Mucosa of rectum (tissue), 2 donors: ENCODE results near the gene PXN.
A peak's percentile ranks its signal among the peaks of the same experiment; 100 is the strongest.
"Not testable (repeated sequence)": the region's sequence is repeated elsewhere in the genome, so short reads cannot be mapped to it uniquely, and the experiment has no call there.

ENCODE experiments used
- H3K27ac ChIP-seq, 2 donors: one replicate each; pipeline ENCODE4 v1.7.0; 2013; ENCODE audit warnings: inconsistent platforms in 2 of 2, low read depth in 2 of 2, low read length in 2 of 2
- H3K27me3 ChIP-seq, 2 donors: one replicate each; pipeline ENCODE4 v1.7.0; 2013; ENCODE audit warnings: low read length in 2 of 2; ENCODE audit not compliant: control insufficient read depth in 2 of 2, insufficient read depth in 2 of 2
- H3K36me3 ChIP-seq, 2 donors: one replicate each; pipeline ENCODE4 v1.7.0; 2013; ENCODE audit warnings: low read length in 2 of 2; ENCODE audit not compliant: control insufficient read depth in 2 of 2, insufficient read depth in 2 of 2
- H3K4me1 ChIP-seq, 2 donors: one replicate each; pipeline ENCODE4 v1.7.0; 2013; ENCODE audit warnings: low read length in 2 of 2, mild to moderate bottlenecking in 1 of 2; ENCODE audit not compliant: control insufficient read depth in 2 of 2, insufficient read depth in 2 of 2
- H3K4me3 ChIP-seq, 2 donors: one replicate each; pipeline ENCODE4 v1.7.0; 2013; ENCODE audit warnings: low read length in 2 of 2
- H3K9ac ChIP-seq, 2 donors: one replicate each; pipeline ENCODE4 v1.7.0; 2013; ENCODE audit warnings: low read length in 2 of 2, low read depth in 1 of 2, mild to moderate bottlenecking in 1 of 2
- H3K9me3 ChIP-seq, 2 donors: one replicate each; pipeline ENCODE4 v1.7.0; 2013; ENCODE audit warnings: low read length in 2 of 2; ENCODE audit not compliant: control insufficient read depth in 2 of 2
- donor health status: healthy.
- donor health status: Normal muscosa, but diverticular disease.

Gene PXN

GRCh38 chr12:120240495-120240833 lies 25.1 kb downstream of the PXN start:
- no peak overlapping the region for H3K4me3 ChIP-seq
- peaks cover 34 to 43% of the 10 kb centered on the region in 2 donors for H3K4me1 ChIP-seq
- H3K27me3 ChIP-seq, result no peaks in the 10 kb centered on the region
- peaks cover 0 to 3% of the 10 kb centered on the region in 2 donors for H3K36me3 ChIP-seq
- H3K9ac ChIP-seq, result peak overlapping the region in 1 of 2 donors; percentile 19
- no peaks in the 10 kb centered on the region for H3K9me3 ChIP-seq
- peak overlapping the region in 1 of 2 donors; percentile 44 for H3K27ac ChIP-seq

GRCh38 chr12:120239776-120240494 lies 25.6 kb downstream of the PXN start:
- H3K27me3 ChIP-seq, result no peaks in the 10 kb centered on the region
- H3K9ac ChIP-seq, result no peak overlapping the region
- H3K27ac ChIP-seq, result no peak overlapping the region
- H3K9me3 ChIP-seq, result no peaks in the 10 kb centered on the region
- peaks cover 39 to 48% of the 10 kb centered on the region in 2 donors for H3K4me1 ChIP-seq
- peaks cover 0 to 3% of the 10 kb centered on the region in 2 donors for H3K36me3 ChIP-seq
- H3K4me3 ChIP-seq, result no peak overlapping the region

- no peaks in the 10 kb centered on the region for H3K9me3 ChIP-seq
- H3K36me3 ChIP-seq, result peaks cover 0 to 3% of the 10 kb centered on the region in 2 donors
- no peak overlapping the region for H3K9ac ChIP-seq
- H3K4me1 ChIP-seq, result peaks cover 45 to 50% of the 10 kb centered on the region in 2 donors
- H3K27me3 ChIP-seq, result no peaks in the 10 kb centered on the region
- H3K4me3 ChIP-seq, result no peak overlapping the region
- peak overlapping the region in 1 of 2 donors; percentile 44 for H3K27ac ChIP-seq
Observed at GRCh38 chr12:120238839-120239445, 26.6 kb downstream of the PXN start.

GRCh38 chr12:120238217-120238616 lies 27.3 kb downstream of the PXN start:
- H3K27ac ChIP-seq, result peak overlapping the region; percentile 44 to 66
- no peaks in the 10 kb centered on the region for H3K9me3 ChIP-seq
- peaks cover 45 to 55% of the 10 kb centered on the region in 2 donors for H3K4me1 ChIP-seq
- peak overlapping the region in 1 of 2 donors; percentile 21 for H3K9ac ChIP-seq
- H3K4me3 ChIP-seq, result no peak overlapping the region
- H3K36me3 ChIP-seq, result peaks cover 0 to 3% of the 10 kb centered on the region in 2 donors
- H3K27me3 ChIP-seq, result no peaks in the 10 kb centered on the region

- Histone ChIP-seq H3K27me3 (no peaks in the 10 kb centered on the region), H3K9me3 (no peaks in the 10 kb centered on the region), H3K9ac (peak overlapping the region in 1 of 2 donors; percentile 21), H3K4me1 (peaks cover 47 to 59% of the 10 kb centered on the region in 2 donors), H3K36me3 (peaks cover 0 to 3% of the 10 kb centered on the region in 2 donors), H3K27ac (peak overlapping the region; percentile 44 to 66), H3K4me3 (no peak overlapping the region)
Observed at GRCh38 chr12:120237360-120238171, 28.0 kb downstream of the PXN start.

GRCh38 chr12:120236809-120237208 lies 28.7 kb downstream of the PXN start:
- not testable (repeated sequence) for H3K4me3 ChIP-seq, H3K9ac ChIP-seq, H3K27me3 ChIP-seq, H3K36me3 ChIP-seq, H3K9me3 ChIP-seq, H3K27ac ChIP-seq
- peaks cover 49 to 61% of the 10 kb centered on the region in 2 donors for H3K4me1 ChIP-seq

- no peaks in the 10 kb centered on the region for H3K36me3 ChIP-seq
- H3K4me1 ChIP-seq, result peaks cover 53 to 63% of the 10 kb centered on the region in 2 donors
- H3K4me3 ChIP-seq, result no peak overlapping the region
- H3K9me3 ChIP-seq, result no peaks in the 10 kb centered on the region
- peak overlapping the region; percentile 70 to 81 for H3K27ac ChIP-seq
- peak overlapping the region in 1 of 2 donors; percentile 6 for H3K9ac ChIP-seq
- no peaks in the 10 kb centered on the region for H3K27me3 ChIP-seq
Observed at GRCh38 chr12:120235369-120236323, 29.9 kb downstream of the PXN start.

GRCh38 chr12:120234643-120235368 lies 30.7 kb downstream of the PXN start:
- H3K4me1 ChIP-seq, result peaks cover 60 to 67% of the 10 kb centered on the region in 2 donors
- peak overlapping the region; percentile 70 to 81 for H3K27ac ChIP-seq
- no peak overlapping the region for H3K4me3 ChIP-seq
- H3K27me3 ChIP-seq, result no peaks in the 10 kb centered on the region
- no peaks in the 10 kb centered on the region for H3K36me3 ChIP-seq
- no peaks in the 10 kb centered on the region for H3K9me3 ChIP-seq
- H3K9ac ChIP-seq, result peak overlapping the region; percentile 6 to 24
